DMS153 treated with DMSO at 0.1 percent for 48 hours (cell line): ENCODE data around the gene THOP1.

Experiments used
- DNase-seq: peaks from one replicate; lab custom pipeline; 2025; ENCODE audit not compliant: unreplicated experiment; lab: John Stamatoyannopoulos, UW

The THOP1 gene

DNA sequence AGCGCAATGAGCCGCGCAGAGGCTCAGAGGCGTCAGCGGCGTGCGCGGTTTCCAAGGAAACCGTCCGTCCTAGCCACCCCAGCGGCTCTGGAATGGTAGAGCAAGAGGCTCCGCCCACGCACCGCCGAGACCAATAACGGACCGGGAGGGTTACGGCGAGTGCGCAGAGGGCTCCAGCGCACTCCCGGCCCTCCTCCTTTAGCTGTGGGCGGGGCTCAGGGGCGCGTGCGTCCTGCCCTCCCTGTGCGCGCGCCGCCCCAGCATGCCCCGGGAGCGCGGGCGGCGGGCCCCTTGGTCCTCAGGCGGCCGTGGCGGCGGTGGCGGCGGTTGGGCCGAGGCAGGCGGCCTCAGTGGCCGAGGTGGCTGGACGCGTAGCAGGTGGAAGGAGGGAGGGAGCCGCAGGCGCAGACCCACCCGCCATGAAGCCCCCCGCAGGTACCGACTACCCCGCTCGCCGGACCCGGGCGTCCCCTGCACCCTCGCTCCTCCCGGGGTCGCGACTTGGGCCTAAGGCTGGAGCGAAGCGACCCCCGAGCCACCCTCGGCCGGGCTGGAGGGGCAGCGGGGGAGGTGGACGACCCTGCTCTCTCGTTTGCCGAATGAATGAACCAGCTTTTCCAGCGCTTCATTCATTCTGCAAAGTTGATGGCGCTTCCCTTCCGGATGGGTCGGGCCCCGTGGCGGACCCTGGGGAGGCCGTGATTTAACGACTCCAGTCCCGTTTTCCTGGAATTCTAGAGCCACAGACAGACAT, at the start of gene THOP1:
THOP1 (plus strand) TSS at position 260 of the 754 bp plus-strand sequence; CDS start at position 420, 160 bp downstream.
- DNase-seq = peak; percentile 97

DNA sequence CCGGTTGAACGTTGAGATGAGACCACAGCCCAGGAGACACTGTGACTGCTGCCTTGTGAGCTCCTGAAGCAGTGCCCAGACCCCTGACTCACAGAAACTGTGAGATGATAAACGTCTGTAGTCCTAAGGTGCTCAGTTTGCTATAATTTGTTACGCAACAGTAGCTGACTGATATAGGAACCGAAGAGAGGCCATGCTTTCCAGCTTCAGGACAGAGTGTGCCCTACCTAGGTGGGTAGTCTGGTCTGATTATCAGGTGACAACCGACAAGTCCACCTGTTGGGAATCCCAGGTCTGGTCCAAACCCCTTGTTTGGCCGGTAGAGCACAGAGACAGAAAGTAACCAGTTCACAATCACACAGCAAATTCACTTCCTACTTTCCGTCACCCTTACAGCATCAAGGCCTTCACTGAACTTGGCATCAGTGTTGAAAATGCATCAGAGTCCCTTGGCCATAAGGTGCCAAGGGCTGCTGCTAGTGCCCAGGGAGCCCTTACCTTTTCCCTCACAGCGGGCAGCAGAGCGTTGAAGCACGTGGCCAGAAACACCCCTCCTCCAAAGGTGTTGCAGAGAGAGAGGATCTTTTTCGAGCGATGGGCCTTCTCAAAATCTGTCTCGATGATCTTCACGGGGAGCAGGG, 48.6 kb upstream of the THOP1 start:
- DNase-seq = no peak

DNA sequence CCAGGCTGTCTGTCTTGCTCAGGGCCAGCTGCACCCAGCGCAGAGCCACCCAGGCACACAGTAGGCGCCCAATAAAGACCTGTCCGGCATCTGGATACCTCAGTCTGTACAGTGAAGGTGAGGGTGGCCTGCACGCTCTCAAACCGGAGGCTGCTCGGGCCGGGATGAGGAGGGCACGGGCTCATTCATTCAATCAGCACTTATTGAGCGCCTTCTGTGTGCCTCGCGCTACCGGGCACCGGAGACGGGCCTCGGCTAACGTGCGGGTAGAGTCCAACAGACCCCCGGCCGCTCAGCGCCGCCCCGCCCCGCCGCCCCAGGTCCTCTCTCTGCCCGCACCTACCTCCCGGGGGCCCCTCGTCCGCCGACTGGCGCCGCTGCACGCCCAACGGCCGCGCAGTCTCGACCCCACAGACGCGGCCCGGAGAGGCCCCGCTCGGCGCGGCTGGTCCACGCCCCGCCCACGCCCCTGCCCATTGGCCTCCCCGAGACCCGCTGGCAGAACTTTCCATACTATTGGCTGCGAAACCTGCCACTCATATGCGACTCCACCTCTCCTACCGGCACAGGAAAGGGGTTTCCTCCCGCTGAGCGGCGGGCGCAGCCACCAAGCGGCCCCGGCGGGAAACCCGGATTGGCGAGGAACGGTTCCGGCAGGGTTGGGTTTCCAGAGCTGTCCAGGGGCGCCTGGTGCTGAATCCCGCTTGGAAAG, 45.5 kb upstream of the THOP1 start, which contains the start of gene SLC39A3:
SLC39A3 (minus strand) TSS at position 416 of the 712 bp plus-strand sequence. CDS start 2,760 bp downstream, outside the sequence.
- DNase-seq = peak; percentile 93

DNA sequence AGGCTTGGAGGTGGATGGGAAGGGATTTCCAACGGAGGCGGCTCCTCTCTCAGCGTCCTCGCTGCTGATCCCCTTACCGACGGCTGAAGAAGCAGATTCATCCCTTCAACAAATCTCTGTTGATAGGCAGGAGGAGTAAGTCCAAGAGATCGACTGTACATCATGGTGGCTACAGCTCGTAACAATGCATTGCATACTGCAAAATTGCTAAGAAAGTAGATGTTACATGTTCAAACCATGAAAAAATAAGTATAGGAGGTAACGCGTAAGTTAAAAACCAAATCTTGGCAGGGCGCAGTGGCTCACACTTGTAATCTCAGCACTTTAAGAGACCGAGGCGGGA, 45.0 kb upstream of the THOP1 start:
- DNase-seq = no peak

DNA sequence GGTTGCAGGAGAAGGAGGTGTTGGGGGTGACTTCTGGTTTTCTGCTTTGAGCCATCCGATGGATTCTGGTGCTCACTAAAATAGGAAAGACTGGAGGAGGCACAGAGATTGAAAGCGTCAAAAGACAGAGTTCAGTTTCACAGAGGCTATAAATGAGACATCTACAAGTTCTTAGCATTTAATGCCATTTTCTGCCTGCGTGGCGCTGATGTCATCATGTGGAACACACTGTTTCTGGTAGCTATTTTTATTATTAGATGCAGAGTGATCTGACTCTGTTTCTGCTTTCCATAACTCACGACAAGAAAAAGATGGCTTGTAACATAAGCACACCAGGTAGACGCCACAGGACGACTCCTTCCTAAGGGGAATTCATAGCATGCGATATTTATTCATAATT, 42.2 kb upstream of the THOP1 start:
- DNase-seq = no peak

DNA sequence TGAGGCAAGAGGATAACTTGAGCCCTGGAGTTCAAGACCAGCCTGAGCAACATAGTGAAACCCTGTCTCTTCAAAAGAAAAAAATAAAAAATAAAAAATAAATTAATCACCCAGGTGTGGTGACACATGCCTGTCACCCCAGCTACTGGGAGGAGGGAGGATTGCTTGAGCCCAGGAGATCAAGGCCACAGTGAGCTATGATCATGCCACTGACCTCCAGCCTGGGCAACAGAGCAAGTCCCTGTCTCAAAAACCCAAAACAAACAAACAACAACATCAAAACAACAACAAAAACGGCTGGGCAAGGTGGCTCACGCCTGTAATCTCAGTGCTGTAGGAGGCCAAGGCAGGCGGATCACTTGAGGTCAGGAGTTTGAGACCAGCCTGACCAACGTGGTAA, 41.2 kb upstream of the THOP1 start:
- DNase-seq = no peak

DNA sequence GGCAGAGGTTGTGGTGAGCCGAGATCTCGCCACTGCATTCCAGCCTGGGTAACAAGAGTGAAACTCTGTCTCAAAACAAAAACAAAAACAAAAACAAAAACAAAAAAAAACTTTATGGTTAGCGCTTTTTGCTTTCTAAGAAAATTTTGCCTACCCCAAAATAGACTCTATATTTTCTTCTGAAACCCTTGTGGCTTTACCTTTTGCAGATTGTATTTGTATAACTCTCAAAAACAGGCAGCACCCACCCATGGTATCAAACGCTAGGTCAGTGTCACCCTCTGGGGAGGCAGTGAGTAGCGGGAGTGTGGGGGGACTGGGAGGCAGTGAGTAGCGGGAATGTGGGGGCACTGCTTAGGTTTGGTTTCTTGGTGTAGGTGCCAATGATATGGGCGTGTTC, 38.0 kb upstream of the THOP1 start:
- no peak for DNase-seq

DNA sequence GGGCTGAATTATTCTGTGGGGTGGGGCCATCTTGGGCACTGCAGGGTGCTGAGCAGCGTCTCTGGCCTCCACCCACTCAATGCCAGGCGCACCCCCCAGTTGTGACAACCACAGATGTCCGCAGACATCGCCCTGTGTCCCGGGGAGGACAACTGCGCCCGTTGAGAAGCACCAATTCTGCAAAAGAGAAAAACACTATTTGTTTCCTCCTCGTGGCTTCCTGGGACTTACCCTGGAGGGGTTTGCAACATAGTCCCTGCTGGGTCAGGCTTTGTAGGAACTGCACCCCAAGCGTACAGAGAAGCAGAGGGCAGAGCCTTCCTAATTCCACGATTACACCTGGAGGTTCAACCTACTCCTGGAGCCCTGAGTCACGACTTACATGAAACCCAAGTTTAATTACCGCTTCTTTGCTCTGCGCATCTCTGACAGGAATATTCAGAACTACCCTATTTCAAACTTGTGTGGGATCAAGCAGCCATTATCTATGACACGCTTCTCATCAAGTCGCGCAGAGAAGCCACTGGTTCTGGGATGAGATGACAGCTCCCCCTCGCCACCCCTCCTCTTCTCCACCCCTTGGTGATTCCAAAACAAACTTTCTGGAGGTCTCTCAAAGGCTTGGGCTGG, 34.4 kb upstream of the THOP1 start:
- DNase-seq = no peak

DNA sequence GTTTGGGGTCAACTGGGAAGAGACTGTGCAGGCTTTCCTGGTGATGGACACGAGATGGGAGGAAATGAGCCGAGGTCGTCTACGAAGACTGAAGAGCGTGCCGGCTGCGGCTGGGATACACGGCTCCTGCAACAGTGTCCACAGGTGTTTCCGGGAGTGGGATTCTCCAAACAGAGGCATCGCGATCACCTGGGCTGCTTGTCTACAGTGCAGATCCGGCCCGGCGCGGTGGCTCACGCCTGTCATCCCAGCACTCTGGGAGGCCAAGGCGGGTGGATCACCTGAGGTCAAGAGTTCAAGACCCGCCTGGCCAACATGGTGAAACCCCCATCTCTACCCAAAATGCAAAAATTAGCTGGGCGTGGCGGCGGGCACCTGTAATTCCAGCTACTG, 33.9 kb upstream of the THOP1 start:
- no peak for DNase-seq

DNA sequence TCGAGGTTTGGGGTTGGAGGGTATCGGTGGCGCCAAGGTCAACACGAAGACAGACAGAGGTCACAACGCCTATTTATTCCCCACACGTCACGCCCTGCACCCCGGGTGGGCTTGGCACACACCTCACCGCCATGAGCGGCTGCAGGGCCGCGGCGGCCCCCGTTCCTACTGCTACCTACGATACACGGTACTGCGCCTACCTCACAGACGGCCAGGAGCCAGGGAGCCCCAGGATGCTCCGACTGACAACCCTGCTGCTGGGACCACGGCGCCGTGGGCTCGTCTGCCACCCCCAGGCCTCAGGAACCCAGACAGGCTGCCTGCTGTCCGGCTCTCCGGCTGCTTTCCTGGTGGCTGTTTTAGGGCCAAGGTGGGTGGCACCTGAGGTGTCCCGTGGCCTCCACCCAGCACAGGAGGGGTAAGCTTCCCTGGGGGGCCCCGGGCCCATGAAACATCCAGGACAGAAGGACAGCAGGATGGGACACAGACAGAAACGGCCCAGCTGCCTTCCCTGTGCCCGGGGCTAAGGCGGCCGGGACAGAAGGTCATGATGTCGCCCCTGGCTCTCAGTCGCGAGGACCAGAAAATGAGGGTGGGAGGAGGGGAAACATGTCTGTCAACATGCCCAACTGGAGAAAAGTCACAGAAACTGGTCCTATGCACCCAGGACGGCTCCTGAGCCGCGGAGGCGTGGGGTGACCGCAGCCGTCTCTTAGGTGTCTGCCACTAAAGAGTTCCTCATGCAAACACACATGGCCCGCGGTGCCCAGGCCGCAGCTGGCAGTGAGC, 30.4 kb upstream of the THOP1 start:
- DNase-seq = no peak

DNA sequence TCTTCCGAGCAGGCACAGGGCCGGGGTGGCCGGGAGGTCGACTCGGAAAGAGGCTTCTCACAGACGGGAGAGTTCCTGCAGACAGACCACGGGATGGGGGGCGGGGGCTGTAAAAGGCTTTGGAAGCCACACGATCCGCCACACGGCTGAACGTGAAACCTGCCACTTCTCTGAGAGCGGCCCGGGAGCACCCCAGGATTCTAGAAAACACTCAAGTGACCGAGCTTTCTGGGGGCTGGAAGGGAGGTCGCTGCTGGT, 29.9 kb upstream of the THOP1 start:
- DNase-seq = no peak

DNA sequence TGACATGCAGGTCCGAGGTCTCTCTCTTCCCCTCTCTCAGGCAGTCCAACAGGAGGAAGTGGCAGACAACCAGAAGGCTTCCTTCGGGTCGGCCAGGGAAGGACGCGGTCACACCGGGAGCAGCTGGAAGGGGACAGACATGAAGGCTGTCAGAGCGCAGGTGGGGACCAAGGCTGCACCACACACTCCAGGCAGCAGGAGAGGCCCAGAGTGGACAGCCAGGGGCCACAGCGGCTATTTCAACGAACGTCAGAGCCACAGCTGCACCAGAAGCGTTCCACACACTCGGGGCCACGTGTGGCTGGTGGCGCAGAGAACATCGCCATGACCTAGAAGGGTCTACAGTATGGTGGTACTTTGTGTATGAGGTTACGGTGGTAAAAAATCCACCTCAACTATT, 29.5 kb upstream of the THOP1 start:
- DNase-seq = no peak

DNA sequence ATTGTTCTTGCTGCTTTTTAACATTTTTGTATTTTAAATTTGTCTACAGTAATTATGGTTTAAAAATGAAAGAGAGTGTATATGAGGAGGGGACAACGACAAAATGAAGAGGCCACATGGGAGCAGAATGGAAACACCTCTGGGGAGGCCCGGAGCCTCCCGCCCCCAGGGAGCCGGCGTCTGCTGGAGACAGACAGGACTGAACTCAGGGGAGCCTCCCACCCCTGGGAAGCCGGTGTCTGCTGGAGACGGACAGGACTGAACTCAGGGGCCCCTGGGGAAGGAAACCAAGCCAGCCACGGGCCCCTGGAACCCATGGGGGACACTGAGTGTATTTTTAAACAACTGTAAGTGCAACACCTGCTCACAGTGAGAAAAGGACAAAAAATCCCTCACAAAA, 28.8 kb upstream of the THOP1 start:
- no peak for DNase-seq

DNA sequence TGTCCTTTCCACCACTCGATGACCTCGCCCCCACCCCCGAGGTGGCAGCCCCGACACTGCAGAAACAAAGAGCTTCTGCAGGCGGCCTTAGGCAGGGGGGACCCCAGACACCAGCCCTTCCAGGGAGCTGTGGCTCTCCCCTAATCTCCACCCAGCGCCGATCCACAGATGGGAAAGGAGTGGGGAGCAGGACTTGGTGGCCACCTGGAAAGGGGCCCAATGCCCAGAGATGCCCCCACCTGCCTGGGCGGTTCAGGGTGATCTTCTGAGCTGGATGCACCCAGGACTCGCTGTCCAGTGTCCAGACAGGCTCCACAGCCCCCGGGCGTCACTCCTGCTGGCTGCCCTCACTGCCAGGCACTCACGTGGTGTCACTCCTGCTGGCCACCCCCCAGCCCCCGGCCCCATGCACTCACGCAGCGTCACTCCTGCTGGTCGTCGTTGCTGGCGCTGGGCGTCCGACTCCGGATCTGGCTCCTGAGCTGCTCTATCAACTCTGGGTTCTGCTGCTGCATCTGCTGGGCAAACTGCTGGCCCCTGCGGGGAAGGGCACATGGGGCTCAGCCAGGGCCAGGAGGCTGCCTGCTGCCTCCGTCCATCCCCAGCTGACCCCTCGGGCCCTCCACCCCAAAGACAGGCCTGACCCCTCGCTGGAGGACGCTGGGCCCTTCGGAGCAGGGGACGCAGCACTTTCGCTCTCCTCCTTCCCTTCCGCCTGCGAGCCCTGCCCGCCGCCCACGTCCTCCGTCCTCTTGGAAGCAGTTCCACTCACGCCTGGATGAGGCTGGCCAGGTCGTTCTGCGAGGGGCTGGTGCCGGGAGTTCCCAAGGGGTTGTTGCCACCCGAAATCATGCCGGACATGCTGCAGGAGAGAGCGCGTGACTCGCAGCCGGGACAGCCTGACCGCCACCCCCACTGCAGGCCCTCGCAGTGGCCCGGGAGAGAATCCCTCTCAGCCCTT, 28.1 kb upstream of the THOP1 start:
- DNase-seq = no peak

DNA sequence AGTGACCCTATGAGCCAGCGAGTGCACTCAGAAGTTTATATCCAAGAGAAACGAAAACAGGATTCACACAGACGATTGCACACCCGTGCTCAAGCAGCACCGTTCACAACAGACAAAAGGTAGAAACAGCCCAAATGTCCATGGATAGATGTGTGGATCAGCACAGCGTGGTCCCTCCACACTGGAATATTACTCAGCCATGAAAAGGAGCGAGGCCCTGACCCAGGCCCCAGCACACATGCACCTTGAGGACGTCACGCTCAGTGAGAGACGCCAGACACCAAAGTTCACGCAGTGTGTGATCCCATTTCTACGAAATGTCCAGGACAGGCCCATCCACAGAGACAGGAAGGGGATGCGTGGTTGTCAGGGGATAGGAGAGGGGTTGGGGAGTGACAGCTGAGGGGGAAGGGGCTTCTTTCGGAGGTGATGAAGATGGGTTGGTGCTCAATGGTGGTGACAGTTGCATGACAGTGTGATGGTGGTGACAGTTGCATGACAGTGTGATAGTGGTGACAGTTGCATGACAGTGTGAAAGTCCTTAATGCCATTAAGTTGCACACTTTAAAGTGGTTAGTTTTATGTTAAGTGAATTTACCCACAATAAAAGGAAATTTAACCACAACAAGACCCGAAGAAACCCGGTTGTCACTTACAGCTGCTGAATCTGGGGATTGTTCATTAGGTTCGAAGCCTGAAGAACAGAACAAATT, 26.5 kb upstream of the THOP1 start:
- DNase-seq = no peak

DNA sequence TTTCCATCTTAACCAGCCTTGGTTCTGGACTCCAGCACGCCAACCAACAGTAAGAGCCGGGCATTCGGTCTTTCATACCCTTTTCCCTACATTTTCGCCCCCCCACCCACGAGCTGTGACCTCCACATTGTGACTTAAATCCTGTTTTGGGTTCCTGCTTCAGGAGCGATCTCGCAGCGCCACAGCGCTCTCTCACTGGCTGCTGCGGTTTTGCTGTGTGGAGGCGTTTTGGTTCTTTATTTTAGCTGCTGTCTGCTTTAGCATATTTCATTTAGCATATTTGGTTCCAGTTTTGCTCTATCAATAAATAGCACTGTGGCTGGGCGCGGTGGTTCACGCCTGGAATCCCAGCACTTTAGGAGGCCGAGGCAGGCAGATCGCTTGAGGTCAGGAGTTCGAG, 25.9 kb upstream of the THOP1 start:
- no peak for DNase-seq

DNA sequence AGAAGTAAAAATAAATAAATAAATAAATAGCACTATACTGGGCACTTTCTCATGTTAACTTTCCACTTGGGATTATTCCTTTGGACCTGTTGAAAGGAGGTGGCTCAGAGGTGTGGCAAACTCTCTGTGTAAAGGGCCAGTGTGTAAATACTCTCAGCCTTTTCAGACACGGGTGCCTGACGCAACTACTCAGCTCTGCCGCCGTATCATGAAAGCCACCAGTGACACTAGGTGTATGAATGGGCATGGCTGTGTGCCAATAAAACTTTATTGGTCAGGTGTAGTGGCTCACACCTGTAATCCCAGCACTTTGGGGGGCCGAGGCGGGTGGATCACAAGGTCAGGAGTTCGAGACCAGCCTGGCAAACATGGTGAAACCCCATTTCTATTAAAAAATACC, 25.3 kb upstream of the THOP1 start:
- DNase-seq = no peak

DNA sequence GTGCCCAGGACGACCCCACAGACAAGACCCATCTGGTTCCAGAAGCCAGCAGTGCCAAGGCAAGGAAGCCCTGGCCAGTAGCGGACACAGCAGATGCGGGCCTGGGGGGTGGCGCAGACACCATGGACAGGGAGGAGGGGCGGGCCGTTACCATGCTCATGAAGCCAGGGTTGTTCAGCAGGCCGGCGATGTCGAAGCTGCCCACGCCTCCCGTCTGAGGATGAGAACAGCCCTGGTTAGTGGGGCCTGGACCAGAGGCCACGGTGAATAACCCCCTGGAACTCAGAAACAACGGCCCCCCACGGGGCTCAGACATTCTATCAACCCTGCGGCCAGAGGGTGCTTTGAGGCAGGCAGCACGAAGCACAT, 24.0 kb upstream of the THOP1 start:
- no peak for DNase-seq
